K562 treated with DMSO at 1 percent for 48 hours (cell line): Measurements from ENCODE around the gene SEC24A. TPM values are rescaled to one million over a fixed set of nuclear protein-coding genes. Genes with fewer than 3 reads are reported as not detected.

Source experiments
- total RNA-seq: library from RNA; unstranded; fragments of 300-600 nt; gene quantifications from 2 replicates; pipeline ENCODE4 v1.2.3, GENCODE V29; 2022; ENCODE audit warnings: low replicate concordance; ENCODE audit errors: extremely low read depth

SEC24A gene
- total RNA-seq = not detected in 2 replicates

GRCh38 chr5:134648425-134649162 lies at the start of gene SEC24A:
TSS of gene SEC24A (plus strand) at chr5:134648785. CDS start at chr5:134649077, 292 bp downstream.

DNA sequence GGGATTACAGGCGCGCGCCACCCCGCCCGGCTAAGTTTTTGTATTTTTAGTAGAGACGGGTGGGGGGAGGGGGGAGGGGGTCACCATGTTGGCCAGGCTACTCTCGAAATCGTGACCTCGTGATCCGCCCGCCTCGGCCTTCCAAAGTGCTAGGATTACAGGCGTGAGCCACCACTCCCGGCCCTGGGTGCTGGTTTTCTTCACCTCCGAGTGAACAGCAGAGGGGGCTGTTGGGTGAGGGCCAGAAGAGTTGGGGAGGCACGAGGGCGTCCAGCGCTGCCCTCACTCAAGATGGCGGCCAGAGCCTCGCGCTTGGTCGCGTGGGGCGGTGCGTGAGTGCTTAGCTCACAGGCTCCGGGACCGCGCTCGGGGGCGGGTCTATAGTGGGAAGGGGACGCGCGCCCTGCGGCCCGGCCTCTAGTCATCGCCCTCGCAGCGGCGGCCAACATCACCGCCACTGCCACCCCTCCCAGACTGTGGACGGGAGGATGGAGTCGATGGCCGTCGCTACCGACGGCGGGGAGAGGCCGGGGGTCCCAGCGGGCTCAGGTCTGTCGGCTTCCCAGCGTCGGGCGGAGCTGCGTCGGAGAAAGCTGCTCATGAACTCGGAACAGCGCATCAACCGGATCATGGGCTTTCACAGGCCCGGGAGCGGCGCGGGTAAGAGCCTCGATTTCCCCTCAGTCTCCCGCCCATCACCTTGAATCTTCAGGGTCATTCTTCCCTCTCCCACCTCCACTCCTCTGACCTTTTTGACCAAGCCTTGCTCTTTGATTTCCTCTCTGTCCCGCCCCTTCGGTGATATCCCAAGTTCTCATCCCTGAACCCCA lies 89.8 kb downstream of the SEC24A start, which contains the start of gene CAMLG:
Gene CAMLG (plus strand): TSS at position 416 of the 830 bp plus-strand sequence. CDS start 73 bp downstream, at position 489.

GRCh38 chr5:134758504-134759341 lies 110.1 kb downstream of the SEC24A start, which contains the start of gene DDX46:
TSS of gene DDX46 (plus strand) at chr5:134758779. CDS start at chr5:134758939, 160 bp downstream.

Other genes with a start within 250 kb of the SEC24A start
- not detected in 2 replicates for gene CDKN2AIPNL, start 236.9 kb upstream of the SEC24A start, total RNA-seq
- not detected in 2 replicates for gene JADE2, start 123.1 kb upstream of the SEC24A start, total RNA-seq
- gene SAR1B, start 16.0 kb upstream of the SEC24A start, total RNA-seq = not detected in 2 replicates
- not detected in 2 replicates for gene CAMLG, start 89.8 kb downstream of the SEC24A start, total RNA-seq
- gene DDX46, start 110.0 kb downstream of the SEC24A start, total RNA-seq = not detected in 2 replicates
- gene C5orf24, start 197.2 kb downstream of the SEC24A start, total RNA-seq = not detected in 2 replicates
- gene TXNDC15, start 225.6 kb downstream of the SEC24A start, total RNA-seq = not detected in 2 replicates